Astrocyte (in vitro differentiated cells and primary cell): ENCODE data around the gene SRR. TPM values are rescaled to one million over a fixed set of nuclear protein-coding genes. Genes with fewer than 3 reads are reported as not detected.

Experiments
- DNase-seq: peaks from one replicate; pipeline ENCODE4 v3.0.0-alpha.2; 2010; ENCODE audit warnings: low read depth
- FAIRE-seq: peaks from 2 replicates; lab custom pipeline; 2011; peaks lifted over from hg19 to GRCh38; lab: Jason Lieb, UNC
- H2AFZ ChIP-seq: 2 replicates; pipeline ENCODE4 v1.6.0; 2012; ENCODE audit warnings: low read depth, low read length, inconsistent platforms
- H3K27ac ChIP-seq: 2 replicates; pipeline ENCODE4 v1.5.1; 2011; ENCODE audit warnings: low read depth, low read length, inconsistent platforms
- H3K27me3 ChIP-seq: 2 replicates; pipeline ENCODE4 v1.6.0; 2011; ENCODE audit warnings: low read length, inconsistent platforms; ENCODE audit not compliant: insufficient read depth
- H3K36me3 ChIP-seq: 2 replicates; pipeline ENCODE4 v1.5.1; 2011; ENCODE audit warnings: low read length, inconsistent platforms; ENCODE audit not compliant: insufficient read depth
- H3K4me1 ChIP-seq: 2 replicates; pipeline ENCODE4 v1.5.1; 2011; ENCODE audit warnings: low read length, inconsistent platforms; ENCODE audit not compliant: insufficient read depth
- H3K4me2 ChIP-seq: 2 replicates; pipeline ENCODE4 v1.6.0; 2012; ENCODE audit warnings: low read length, inconsistent platforms
- H3K4me3 ChIP-seq: 2 replicates; pipeline ENCODE4 v1.5.1; 2011; ENCODE audit warnings: low read depth, mild to moderate bottlenecking, low read length, inconsistent platforms; ENCODE audit not compliant: insufficient read depth
- H3K79me2 ChIP-seq: 2 replicates; pipeline ENCODE4 v1.6.0; 2012; ENCODE audit warnings: mild to moderate bottlenecking, low read length, inconsistent platforms; ENCODE audit not compliant: insufficient read depth
- H3K9ac ChIP-seq: 2 replicates; pipeline ENCODE4 v1.6.0; 2012; ENCODE audit warnings: mild to moderate bottlenecking, low read length, inconsistent platforms
- H3K9me3 ChIP-seq: 2 replicates; pipeline ENCODE4 v1.5.1; 2012; ENCODE audit warnings: low read depth, mild to moderate bottlenecking, low read length, inconsistent platforms; ENCODE audit not compliant: insufficient read depth
- H4K20me1 ChIP-seq: 2 replicates; pipeline ENCODE4 v1.6.0; 2012; ENCODE audit warnings: low read length, inconsistent platforms; ENCODE audit not compliant: insufficient read depth
- H3K27ac Mint-ChIP-seq: one replicate; pipeline ENCODE4 v1.8.0; 2021; ENCODE audit warnings: mild to moderate bottlenecking, mixed read lengths; ENCODE audit not compliant: unreplicated experiment
- H3K27me3 Mint-ChIP-seq: one replicate; pipeline ENCODE4 v1.8.0; 2021; ENCODE audit warnings: low read depth, mixed read lengths; ENCODE audit not compliant: unreplicated experiment
- H3K36me3 Mint-ChIP-seq: one replicate; pipeline ENCODE4 v1.8.0; 2021; ENCODE audit warnings: low read depth, mixed read lengths; ENCODE audit not compliant: unreplicated experiment
- H3K4me1 Mint-ChIP-seq: one replicate; pipeline ENCODE4 v1.8.0; 2021; ENCODE audit warnings: low read depth, mixed read lengths; ENCODE audit not compliant: unreplicated experiment
- H3K4me3 Mint-ChIP-seq: one replicate; pipeline ENCODE4 v1.8.0; 2021; ENCODE audit warnings: mild to moderate bottlenecking, moderate library complexity, mixed read lengths; ENCODE audit not compliant: unreplicated experiment
- H3K9me3 Mint-ChIP-seq: one replicate; pipeline ENCODE4 v1.8.0; 2021; ENCODE audit warnings: mild to moderate bottlenecking, mixed read lengths; ENCODE audit not compliant: unreplicated experiment
- EZH2 ChIP-seq: IDR thresholded peaks from 2 replicates; pipeline ENCODE4 v1.6.1; 2012; ENCODE audit warnings: mild to moderate bottlenecking, low read length, inconsistent platforms; ENCODE audit not compliant: insufficient read depth
- total RNA-seq: library from RNA; stranded (reverse); gene quantifications from 2 replicates; pipeline ENCODE4 v1.2.1, GENCODE V29; 2021
- TF ChIP-seq, protein P1 (sequence below): IDR thresholded peaks from 2 replicates; pipeline ENCODE4 v1.5.1; 2011; ENCODE audit warnings: low read depth, mild to moderate bottlenecking, inconsistent platforms, low read length, moderate library complexity; ENCODE audit not compliant: insufficient read depth

The SRR gene
- total RNA-seq, 1 donor from 2014 or later = 15.4 TPM

DNA sequence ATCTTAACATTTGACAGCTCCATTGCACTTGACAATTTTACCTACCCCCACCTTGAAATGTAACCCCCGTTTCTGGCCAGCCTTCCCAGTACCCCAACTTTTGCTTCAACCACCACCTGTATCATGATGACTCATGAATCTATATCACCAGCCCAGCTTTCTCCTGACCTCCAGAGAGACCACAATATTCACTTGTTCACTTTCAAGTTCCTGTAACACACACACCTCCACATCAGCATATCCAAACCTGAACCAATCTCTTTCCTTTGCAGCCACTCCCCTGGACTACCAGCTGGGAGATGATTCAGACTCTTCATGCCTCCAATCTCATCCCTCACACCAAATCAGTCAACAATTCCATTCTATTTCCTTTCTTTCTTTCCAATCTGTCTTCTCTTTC lies 8.2 kb upstream of the SRR start:
- Mint-ChIP-seq H3K27me3 (no peaks in the 10 kb centered on the region), H3K4me3 (peak overlapping the region; percentile 3), H3K36me3 (peaks cover 45% of the 10 kb centered on the region), H3K9me3 (no peaks in the 10 kb centered on the region), H3K4me1 (peaks cover 38% of the 10 kb centered on the region), H3K27ac (peak overlapping the region; percentile 15)
- DNase-seq (no peak), FAIRE-seq (no peak)
- H3K79me2 ChIP-seq = peaks cover 68% of the 10 kb centered on the region
- no peak overlapping the region for H3K9ac ChIP-seq
- peak overlapping the region; percentile 14 for H3K4me2 ChIP-seq
- no peaks in the 10 kb centered on the region for H3K27me3 ChIP-seq
- no peak overlapping the region for H3K27ac ChIP-seq
- H4K20me1 ChIP-seq = peaks cover 73% of the 10 kb centered on the region
- H3K4me1 ChIP-seq = peaks cover 13% of the 10 kb centered on the region
- TF ChIP-seq, protein P1, sequence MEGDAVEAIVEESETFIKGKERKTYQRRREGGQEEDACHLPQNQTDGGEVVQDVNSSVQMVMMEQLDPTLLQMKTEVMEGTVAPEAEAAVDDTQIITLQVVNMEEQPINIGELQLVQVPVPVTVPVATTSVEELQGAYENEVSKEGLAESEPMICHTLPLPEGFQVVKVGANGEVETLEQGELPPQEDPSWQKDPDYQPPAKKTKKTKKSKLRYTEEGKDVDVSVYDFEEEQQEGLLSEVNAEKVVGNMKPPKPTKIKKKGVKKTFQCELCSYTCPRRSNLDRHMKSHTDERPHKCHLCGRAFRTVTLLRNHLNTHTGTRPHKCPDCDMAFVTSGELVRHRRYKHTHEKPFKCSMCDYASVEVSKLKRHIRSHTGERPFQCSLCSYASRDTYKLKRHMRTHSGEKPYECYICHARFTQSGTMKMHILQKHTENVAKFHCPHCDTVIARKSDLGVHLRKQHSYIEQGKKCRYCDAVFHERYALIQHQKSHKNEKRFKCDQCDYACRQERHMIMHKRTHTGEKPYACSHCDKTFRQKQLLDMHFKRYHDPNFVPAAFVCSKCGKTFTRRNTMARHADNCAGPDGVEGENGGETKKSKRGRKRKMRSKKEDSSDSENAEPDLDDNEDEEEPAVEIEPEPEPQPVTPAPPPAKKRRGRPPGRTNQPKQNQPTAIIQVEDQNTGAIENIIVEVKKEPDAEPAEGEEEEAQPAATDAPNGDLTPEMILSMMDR = no peak
- no peak for TF ChIP-seq EZH2
- H3K36me3 ChIP-seq = peaks cover 52% of the 10 kb centered on the region
- H2AFZ ChIP-seq = no peak overlapping the region
- H3K4me3 ChIP-seq = no peak overlapping the region
- no peaks in the 10 kb centered on the region for H3K9me3 ChIP-seq

DNA sequence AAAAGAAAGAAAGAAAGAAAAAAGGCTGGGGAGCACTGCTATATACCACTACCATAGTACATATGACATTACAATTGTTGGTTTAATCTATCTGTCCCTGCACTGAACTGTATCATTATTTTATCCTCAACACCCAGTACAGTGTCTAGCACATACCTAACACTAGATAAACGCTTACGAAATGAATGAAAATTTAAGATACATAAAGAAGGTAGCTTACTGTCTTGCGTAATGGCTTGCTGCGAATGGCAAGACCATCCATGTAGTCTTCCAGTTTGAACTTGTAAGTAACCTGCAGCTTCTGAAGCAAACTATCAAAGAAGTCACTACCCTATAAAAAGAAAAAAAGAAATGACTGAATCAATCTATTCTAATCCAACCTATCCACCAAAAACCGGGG lies 6.7 kb upstream of the SRR start:
- no peaks in the 10 kb centered on the region for H3K27me3 Mint-ChIP-seq
- no peak overlapping the region for H3K9ac ChIP-seq
- peaks cover 85% of the 10 kb centered on the region for H4K20me1 ChIP-seq
- H3K4me1 Mint-ChIP-seq = peaks cover 39% of the 10 kb centered on the region
- H2AFZ ChIP-seq = no peak overlapping the region
- peaks cover 37% of the 10 kb centered on the region for H3K36me3 Mint-ChIP-seq
- H3K9me3 Mint-ChIP-seq = no peaks in the 10 kb centered on the region
- H3K9me3 ChIP-seq = no peaks in the 10 kb centered on the region
- no peak overlapping the region for H3K27ac Mint-ChIP-seq
- no peak overlapping the region for H3K27ac ChIP-seq
- TF ChIP-seq EZH2 = no peak
- TF ChIP-seq, protein P1 = no peak
- no peak overlapping the region for H3K4me2 ChIP-seq
- no peak overlapping the region for H3K4me3 ChIP-seq
- peaks cover 43% of the 10 kb centered on the region for H3K36me3 ChIP-seq
- FAIRE-seq = no peak
- H3K4me1 ChIP-seq = peaks cover 10% of the 10 kb centered on the region
- no peak overlapping the region for H3K4me3 Mint-ChIP-seq
- no peak for DNase-seq
- peaks cover 80% of the 10 kb centered on the region for H3K79me2 ChIP-seq
- no peaks in the 10 kb centered on the region for H3K27me3 ChIP-seq

DNA sequence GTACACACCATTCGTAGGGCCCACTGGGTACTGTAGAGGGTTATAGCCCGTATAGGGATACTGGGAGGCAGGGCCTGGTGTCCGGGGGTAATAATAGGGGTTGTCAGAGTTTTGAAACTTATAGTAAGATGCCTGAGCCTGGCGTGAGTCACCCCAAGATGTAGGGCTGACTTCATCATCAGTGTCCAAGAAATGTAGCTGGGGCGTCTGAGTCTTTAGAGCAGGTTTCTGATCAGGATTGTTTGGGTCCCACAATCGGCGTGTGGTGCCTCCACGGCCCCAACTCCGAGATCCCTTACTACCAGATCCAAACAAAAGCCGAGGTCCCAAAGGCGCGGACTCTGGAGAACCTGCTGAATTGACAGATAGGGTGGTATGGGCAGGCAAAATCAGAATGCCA lies 4.6 kb upstream of the SRR start:
- FAIRE-seq (no peak), DNase-seq (no peak)
- H3K4me1 ChIP-seq = peaks cover 5% of the 10 kb centered on the region
- no peak overlapping the region for H2AFZ ChIP-seq
- peaks cover 38% of the 10 kb centered on the region for H3K36me3 ChIP-seq
- Mint-ChIP-seq H3K27ac (no peak overlapping the region), H3K4me1 (peaks cover 28% of the 10 kb centered on the region), H3K36me3 (peaks cover 31% of the 10 kb centered on the region), H3K9me3 (no peaks in the 10 kb centered on the region), H3K27me3 (no peaks in the 10 kb centered on the region), H3K4me3 (no peak overlapping the region)
- peaks cover 79% of the 10 kb centered on the region for H4K20me1 ChIP-seq
- no peaks in the 10 kb centered on the region for H3K27me3 ChIP-seq
- no peak overlapping the region for H3K9ac ChIP-seq
- no peaks in the 10 kb centered on the region for H3K9me3 ChIP-seq
- H3K4me2 ChIP-seq = no peak overlapping the region
- H3K4me3 ChIP-seq = no peak overlapping the region
- peaks cover 90% of the 10 kb centered on the region for H3K79me2 ChIP-seq
- H3K27ac ChIP-seq = no peak overlapping the region
- TF ChIP-seq, protein P1 = no peak
- TF ChIP-seq EZH2 = no peak
